Measurements from ENCODE around the gene MAP2. TPM values are rescaled to one million over a fixed set of nuclear protein-coding genes. Genes with fewer than 3 reads are reported as not detected.
A peak's percentile ranks its signal among the peaks of the same experiment; 100 is the strongest.

The MAP2 gene
- total RNA-seq, 1 donor from 2014 or later = 119 TPM

DNA sequence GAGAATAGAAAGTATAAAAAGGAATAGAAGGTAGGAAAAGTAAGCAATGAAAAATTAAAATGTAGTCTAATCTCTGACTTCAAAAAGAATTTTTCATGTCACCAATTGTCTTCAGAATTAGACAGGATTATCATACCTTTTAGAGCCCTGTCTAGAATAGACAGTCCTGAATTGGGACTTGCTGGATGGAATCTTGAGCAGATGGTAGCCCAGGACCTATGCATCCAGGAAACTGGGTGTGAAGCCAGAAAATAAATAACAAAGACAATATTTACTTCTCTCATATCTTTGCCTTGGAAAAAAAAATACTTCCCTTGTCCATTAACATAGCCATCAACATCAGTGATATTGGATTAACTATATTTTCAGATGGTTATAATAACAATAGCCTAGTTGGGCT lies 250.0 kb downstream of the MAP2 start:
- Mint-ChIP-seq H3K4me1 (peaks cover 55% of the 10 kb centered on the region), H3K4me3 (no peak overlapping the region), H3K9me3 (no peaks in the 10 kb centered on the region), H3K36me3 (ENCODE audit: low read depth) (peaks cover 4% of the 10 kb centered on the region), H3K27ac (ENCODE audit: unreplicated experiment) (no peak overlapping the region), H3K27me3 (ENCODE audit: low read depth) (no peaks in the 10 kb centered on the region)
- no peak for DNase-seq (ENCODE audit: low read depth, low spot score)
- TF ChIP-seq, protein P1, sequence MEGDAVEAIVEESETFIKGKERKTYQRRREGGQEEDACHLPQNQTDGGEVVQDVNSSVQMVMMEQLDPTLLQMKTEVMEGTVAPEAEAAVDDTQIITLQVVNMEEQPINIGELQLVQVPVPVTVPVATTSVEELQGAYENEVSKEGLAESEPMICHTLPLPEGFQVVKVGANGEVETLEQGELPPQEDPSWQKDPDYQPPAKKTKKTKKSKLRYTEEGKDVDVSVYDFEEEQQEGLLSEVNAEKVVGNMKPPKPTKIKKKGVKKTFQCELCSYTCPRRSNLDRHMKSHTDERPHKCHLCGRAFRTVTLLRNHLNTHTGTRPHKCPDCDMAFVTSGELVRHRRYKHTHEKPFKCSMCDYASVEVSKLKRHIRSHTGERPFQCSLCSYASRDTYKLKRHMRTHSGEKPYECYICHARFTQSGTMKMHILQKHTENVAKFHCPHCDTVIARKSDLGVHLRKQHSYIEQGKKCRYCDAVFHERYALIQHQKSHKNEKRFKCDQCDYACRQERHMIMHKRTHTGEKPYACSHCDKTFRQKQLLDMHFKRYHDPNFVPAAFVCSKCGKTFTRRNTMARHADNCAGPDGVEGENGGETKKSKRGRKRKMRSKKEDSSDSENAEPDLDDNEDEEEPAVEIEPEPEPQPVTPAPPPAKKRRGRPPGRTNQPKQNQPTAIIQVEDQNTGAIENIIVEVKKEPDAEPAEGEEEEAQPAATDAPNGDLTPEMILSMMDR (conservative IDR thresholded peaks at IDR 0.05) = no peak

DNA sequence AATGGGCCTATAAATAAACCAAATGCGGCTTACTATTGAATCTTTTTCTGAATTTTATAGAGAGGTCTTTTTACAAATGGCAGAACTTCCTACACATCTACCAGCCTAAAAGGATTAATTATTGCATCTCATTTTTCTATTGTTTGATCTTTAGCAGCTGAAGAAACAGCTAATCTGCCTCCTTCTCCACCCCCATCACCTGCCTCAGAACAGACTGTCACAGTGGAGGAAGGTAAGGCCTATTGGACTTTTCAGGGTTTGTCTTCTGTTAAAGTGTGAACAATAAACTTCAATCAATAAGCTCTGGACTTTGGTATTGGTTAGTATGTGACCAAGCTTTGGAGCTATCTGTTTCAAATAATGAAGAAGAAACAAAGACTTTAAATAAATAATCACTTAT lies 256.7 kb downstream of the MAP2 start:
- Mint-ChIP-seq H3K4me3 (no peak overlapping the region), H3K4me1 (peaks cover 52% of the 10 kb centered on the region), H3K27ac (ENCODE audit: unreplicated experiment) (no peak overlapping the region), H3K9me3 (no peaks in the 10 kb centered on the region), H3K36me3 (ENCODE audit: low read depth) (peaks cover 14% of the 10 kb centered on the region), H3K27me3 (ENCODE audit: low read depth) (no peaks in the 10 kb centered on the region)
- DNase-seq (ENCODE audit: low read depth, low spot score) = no peak
- TF ChIP-seq, protein P1 (conservative IDR thresholded peaks at IDR 0.05) = no peak

DNA sequence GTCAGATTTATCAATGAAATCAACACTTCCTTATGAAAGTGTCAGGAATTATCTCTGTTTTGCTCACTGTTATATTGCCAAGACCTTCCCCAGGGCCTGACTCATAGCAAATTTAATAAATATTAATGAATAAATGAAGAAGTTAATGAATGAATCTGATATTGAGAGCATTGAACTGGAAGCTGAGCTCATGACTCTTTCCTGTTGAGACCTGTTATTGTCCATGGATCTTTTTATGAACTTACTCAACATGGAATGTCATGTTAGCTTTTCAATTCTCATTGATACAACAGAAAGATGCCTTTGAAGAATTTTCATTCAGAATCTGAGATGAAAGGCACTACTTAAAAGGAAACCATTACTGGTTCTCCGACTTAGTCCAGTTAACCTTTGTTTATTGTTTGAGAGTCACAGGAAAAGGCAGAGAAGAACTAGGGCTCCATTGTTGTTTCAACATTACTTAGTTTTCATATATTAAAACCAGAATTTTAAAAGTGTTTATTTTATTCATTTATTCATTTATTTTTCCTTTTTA lies 257.4 kb downstream of the MAP2 start:
- Mint-ChIP-seq H3K4me3 (no peak overlapping the region), H3K27ac (ENCODE audit: unreplicated experiment) (peak overlapping the region; percentile 43), H3K27me3 (ENCODE audit: low read depth) (no peaks in the 10 kb centered on the region), H3K9me3 (no peaks in the 10 kb centered on the region), H3K4me1 (peaks cover 58% of the 10 kb centered on the region), H3K36me3 (ENCODE audit: low read depth) (peaks cover 10% of the 10 kb centered on the region)
- no peak for DNase-seq (ENCODE audit: low read depth, low spot score)
- TF ChIP-seq, protein P1 (conservative IDR thresholded peaks at IDR 0.05) = no peak

DNA sequence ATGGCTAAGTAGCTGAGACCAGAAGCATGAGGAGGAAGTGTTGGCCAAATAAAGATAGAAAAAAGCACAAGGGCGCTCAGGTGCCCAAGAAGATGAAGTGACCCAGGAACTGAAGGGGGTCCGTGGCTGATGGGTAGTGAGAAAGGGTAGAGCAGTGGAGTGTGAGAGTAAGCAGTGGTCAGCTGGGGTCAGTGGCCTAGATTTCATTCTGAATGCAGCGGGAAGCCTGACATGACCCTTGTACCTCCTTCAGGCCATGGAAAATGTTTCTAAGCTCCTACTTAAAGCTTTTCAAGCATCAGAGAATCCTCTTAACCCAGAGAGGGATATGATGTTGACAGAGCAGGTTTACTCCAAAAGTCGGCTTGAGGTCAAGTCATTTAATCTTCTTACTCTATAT lies 258.8 kb downstream of the MAP2 start:
- TF ChIP-seq, protein P1 (conservative IDR thresholded peaks at IDR 0.05) = no peak
- no peaks in the 10 kb centered on the region for H3K9me3 Mint-ChIP-seq
- H3K27ac Mint-ChIP-seq (ENCODE audit: unreplicated experiment) = peak overlapping the region; percentile 72
- peaks cover 64% of the 10 kb centered on the region for H3K4me1 Mint-ChIP-seq
- peaks cover 9% of the 10 kb centered on the region for H3K36me3 Mint-ChIP-seq (ENCODE audit: low read depth)
- H3K27me3 Mint-ChIP-seq (ENCODE audit: low read depth) = no peaks in the 10 kb centered on the region
- no peak for DNase-seq (ENCODE audit: low read depth, low spot score)
- H3K4me3 Mint-ChIP-seq = peak overlapping the region; percentile 42

DNA sequence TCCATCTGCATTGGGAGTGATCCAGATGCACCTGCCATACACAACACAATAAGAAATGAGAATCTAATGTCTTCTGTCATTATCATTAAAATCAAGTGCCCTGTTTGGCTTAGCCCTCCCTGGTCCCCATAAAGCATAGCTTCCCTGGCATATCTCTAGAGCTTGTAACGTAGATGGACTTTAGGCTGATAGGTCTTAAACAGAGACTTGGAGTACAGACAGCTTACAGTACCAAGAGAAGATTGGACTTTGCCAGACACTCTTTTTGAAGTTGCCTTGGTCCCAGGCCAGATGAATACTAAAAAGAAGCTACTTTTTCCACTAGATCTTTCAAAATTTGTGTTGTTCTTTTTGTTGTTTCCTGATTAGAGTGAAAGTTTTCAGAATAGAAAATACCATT lies 261.5 kb downstream of the MAP2 start:
- H3K9me3 Mint-ChIP-seq = peaks cover 2% of the 10 kb centered on the region
- peaks cover 61% of the 10 kb centered on the region for H3K4me1 Mint-ChIP-seq
- no peak overlapping the region for H3K27ac Mint-ChIP-seq (ENCODE audit: unreplicated experiment)
- H3K4me3 Mint-ChIP-seq = no peak overlapping the region
- no peaks in the 10 kb centered on the region for H3K27me3 Mint-ChIP-seq (ENCODE audit: low read depth)
- peaks cover 15% of the 10 kb centered on the region for H3K36me3 Mint-ChIP-seq (ENCODE audit: low read depth)
- TF ChIP-seq, protein P1 (conservative IDR thresholded peaks at IDR 0.05) = no peak
- no peak for DNase-seq (ENCODE audit: low read depth, low spot score)

All from neural crest cell (in vitro differentiated cells).